ENCODE measurements around the gene PLD3. TPM values are rescaled to one million over a fixed set of nuclear protein-coding genes. Genes with fewer than 3 reads are reported as not detected.
"Not testable (repeated sequence)": the region's sequence is repeated elsewhere in the genome, so short reads cannot be mapped to it uniquely, and the experiment has no call there.

The PLD3 gene
- total RNA-seq, 1 donor, result 229 TPM

DNA sequence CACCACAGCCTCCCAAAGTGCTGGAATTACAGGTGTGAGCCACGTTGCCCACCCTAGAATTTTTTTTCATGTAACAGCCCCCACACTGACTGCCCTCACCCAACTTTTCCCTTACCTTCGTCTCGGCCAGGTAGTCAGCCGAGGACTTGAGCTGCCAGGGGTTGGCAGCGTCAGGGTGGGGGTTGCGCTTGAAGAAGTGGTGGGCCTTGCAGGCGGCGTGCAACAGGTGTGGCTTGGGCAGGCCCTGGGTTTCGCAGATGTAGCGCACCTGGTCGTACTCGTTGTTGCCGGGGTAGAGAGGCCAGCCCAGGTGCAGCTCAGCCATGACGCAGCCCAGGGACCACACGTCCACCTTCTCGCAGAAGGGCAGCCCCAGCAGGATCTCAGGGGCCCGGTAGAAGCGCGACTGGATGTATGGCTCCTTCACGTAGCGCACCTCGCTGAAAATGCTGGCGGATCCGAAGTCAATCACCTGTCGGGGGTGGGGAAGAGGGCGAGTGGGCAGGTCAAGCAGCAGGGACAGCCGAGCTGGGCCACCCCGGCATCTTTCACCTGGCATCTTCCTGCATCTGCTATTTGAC lies 35.3 kb downstream of the PLD3 start:
- DNase-seq (ENCODE audit: low read depth in 2 of 3, low spot score in 2 of 3), result no peak

DNA sequence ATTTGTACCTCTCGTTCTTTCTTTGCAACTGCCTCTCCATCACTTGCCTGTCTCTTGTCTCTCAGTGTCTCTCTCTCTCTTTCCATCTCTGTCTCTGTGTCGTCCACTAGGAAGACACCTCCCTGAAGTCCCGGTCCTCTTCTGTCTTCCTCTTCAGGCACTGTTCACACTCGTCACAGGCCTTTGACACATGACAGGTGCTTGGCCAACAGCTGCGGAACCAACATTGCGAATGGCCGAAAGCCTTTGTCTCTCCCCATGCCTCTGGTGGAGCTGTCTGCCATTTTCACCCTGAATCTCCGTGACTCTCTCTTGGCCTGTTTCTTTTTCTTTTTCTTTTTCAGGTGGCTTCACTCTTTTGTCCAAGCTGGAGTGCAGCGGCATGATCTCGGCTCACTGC lies 38.7 kb downstream of the PLD3 start:
- DNase-seq (ENCODE audit: low read depth in 2 of 3, low spot score in 2 of 3), result no peak

DNA sequence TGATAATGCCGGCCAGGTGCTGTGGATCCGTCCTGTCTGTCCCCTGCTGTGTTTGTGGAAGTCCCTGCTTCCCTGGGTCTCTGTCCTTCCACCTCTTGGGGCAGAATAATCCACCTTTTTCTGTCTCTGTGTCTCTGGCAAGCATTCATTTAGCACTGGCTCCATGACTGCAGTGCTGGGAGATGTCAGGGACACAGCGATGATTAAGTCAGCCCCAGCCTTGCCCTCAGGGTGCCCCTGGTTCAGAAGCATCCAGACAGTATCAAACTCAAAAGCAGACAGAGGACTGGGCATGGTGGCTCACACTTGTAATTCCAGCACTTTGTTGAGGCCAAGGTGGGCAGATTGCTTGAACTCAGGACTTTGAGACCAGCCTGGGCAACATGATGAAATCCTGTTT lies 40.0 kb downstream of the PLD3 start:
- DNase-seq (ENCODE audit: low read depth in 2 of 3, low spot score in 2 of 3), result no peak

DNA sequence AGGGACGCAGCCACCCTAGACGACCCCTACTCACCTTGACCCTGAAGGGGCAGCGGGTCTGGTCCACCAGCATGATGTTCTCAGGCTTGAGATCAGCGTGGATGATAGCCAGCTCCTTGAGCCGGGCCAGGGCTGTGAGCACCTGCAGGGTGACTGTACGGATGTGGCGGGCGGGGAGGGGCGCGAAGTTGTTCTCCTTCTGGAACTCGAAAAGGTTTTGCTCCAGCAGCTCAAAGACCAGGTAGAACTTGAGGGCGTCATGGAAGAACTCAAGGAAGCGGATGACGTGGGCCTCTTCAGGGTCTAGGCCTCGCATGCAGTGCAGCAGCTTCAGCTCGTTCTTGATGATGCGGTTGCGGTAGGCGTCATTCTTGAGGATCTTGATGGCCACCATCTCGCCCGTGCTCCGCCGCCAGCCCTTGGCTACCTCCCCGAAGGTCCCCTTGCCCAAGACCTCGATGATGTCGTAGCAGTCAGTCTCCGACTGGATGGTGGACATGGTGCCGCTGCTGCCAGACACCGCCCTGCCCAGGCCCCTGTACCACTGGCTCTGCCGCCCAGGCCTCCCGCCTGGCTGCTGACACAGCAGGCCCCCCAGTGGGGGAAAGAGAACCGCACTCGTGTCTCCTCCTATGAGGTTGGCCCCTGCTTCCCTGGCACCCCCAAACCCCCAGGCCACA lies 41.0 kb downstream of the PLD3 start:
- no peak for DNase-seq (ENCODE audit: low read depth in 2 of 3, low spot score in 2 of 3)

DNA sequence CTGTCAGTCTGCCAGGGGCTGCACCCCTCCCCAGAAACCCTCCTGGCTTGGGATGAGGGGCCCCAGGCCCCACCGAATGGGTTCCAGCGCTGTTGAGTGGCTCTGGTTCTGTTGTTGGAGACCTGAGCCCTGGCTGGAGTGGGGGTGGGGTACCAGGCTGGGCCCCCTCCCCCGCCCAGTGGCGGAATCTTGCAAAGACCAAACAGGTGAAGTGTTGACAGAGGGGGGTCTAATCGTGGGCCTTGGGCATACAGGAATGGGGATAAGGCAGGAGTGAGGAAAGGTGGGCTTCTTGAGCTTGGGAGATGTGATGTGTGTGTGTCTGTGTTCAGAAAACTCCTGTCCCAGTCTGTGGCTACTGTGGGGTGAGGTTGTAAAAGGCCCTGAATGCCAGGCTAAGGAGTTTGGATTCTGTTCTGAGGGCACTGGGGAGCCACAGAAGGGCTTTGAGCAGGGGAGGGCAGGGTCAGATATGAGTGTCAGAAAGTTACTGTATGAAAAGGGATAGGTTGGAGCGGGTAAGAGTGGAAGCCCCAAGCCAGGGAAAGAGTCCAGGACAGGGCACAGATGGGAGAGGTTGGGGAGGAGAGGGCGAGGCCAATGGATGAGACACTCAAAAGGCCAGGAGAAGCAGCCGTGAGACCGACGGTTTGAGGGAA lies 41.7 kb downstream of the PLD3 start, which contains the start of gene HIPK4:
Gene HIPK4, minus strand, starts transcription at position 98 of the 659 bp plus-strand sequence. CDS start 279 bp downstream, outside the sequence.
- no peak for DNase-seq (ENCODE audit: low read depth in 2 of 3, low spot score in 2 of 3)

DNA sequence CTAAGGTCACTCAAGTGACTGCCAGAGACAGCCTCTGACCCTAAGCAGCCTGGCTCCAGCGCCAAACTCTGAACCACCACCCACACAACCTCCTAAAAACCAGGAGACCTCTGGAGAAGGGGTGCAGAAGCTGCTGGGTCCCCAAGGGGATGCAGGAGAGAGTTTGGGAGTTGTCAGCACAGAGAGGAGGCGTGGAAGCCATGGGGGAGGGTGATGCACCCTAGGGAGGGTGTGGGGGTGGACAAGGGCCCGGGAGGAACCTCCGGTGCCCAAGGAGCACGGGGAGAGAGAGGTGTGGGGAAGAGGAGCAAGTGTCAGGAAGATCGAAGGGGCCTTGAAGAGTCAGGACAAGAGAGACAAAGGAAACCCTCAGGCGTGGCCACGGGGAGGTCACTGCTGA lies 43.6 kb downstream of the PLD3 start:
- no peak for DNase-seq (ENCODE audit: low read depth in 2 of 3, low spot score in 2 of 3)

DNA sequence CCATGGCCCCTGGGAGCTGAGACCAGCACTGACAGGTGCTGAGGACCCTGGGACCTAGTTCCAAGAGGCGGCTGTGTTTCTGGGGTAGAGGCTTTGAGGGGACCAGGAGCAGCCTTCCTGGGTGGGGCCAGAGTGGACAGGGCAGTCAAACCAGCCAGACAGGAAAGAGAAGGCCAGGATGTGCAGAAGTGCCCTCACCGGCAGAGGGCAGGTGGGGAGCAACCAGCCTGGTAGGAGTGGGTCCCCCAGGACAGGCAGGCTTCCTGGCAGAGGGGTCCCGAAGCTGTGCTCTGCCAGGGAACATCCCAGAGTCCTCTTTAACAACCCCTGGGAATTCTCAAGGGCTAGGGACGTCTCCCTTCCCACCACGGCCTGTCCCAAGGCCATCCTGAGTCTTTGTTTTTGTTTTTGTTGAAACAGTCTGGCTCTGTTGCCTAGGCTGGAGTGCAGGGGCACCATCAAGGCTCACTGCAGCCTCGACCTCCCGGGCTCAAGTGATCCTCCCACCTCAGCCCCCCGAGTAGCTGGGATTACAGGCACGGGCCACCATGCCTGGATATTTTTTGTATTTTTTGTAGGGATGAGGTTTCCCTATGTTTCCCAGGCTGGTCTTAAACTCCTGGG lies 44.5 kb downstream of the PLD3 start:
- no peak for DNase-seq (ENCODE audit: low read depth in 2 of 3, low spot score in 2 of 3)

DNA sequence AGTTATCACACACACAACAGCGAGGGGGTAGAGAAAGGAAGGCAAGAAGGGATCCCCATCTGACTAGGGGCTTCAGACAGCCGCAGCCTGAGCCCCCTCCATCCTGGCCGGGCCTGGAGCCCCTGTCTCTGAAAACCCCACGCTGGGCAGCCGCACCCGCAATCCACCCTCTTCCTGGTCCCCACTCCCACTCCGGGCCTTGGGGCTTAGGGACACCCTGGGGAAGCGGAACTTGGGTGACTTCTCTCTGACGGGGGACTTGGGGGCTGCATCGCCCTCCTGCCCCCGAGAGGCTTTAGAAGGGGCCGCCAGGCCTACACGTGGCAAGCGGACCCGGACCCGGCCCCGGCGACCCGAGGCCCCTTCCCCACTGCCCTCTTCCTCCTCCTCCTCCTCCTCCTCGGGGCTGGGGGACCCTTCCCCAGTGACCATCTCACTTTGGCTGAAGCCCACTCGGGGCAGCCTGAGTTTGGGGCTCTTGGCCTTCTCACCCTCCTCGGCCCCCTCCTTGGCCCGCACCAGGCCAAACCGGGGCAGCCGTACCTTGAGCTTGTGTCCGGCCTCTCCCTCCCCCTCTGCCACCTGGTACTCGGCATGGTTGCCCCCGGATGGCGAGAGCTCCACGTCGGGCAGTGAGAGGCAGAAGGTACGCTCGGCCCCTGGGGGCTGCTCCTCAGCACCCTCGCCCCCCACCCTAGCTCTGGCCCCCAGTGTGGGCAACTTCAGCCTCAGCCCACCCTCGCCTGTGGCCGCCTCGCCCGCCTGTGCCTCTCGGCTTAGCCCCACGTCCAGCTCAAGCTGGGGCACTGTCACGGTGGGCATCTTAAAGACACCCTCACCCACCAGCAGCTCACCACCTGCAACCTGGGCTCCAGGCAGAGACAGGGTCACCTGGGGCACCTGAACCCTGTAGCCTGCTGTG lies 45.7 kb downstream of the PLD3 start:
- DNase-seq (ENCODE audit: low read depth in 2 of 3, low spot score in 2 of 3), result no peak

DNA sequence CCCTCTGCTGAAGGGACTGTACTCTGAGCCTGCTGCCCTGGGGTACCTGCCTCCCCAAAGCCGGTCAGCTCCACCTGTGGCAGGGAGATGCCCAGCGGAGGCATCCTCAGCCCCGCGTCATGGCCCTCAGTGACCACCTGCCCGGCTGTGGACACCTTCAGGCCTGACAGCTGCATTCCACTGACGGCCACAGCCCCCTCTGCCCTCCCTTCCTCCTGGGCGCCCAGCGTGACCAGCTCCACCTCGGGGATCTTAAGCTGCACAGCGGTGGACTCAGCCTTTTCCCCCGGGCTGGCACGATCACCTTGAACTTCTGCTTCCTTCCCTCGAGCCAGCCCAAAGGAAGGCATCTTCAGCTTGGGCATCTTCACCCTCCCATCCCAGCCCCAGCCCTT lies 46.3 kb downstream of the PLD3 start:
- no peak for DNase-seq (ENCODE audit: low read depth in 2 of 3, low spot score in 2 of 3)

DNA sequence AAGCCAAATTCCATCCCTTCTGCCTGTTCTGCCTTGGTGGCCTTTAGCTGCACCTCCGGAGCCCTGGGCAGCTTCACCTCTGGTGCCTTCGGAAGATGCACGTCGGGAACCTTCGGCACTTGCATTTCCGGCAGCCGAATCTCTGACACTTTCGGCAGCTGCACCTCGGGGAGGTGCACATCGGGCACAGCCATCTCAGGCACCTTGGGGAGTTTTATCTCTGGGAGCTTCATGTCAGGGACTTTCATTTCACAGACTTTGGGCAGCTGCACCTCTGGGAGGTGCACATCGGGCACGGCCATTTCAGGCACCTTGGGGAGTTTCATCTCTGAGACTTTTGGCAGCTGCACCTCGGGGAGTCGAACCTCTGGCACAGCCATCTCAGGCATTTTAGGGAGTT lies 47.5 kb downstream of the PLD3 start:
- DNase-seq (ENCODE audit: low read depth in 2 of 3, low spot score in 2 of 3), result no peak

DNA sequence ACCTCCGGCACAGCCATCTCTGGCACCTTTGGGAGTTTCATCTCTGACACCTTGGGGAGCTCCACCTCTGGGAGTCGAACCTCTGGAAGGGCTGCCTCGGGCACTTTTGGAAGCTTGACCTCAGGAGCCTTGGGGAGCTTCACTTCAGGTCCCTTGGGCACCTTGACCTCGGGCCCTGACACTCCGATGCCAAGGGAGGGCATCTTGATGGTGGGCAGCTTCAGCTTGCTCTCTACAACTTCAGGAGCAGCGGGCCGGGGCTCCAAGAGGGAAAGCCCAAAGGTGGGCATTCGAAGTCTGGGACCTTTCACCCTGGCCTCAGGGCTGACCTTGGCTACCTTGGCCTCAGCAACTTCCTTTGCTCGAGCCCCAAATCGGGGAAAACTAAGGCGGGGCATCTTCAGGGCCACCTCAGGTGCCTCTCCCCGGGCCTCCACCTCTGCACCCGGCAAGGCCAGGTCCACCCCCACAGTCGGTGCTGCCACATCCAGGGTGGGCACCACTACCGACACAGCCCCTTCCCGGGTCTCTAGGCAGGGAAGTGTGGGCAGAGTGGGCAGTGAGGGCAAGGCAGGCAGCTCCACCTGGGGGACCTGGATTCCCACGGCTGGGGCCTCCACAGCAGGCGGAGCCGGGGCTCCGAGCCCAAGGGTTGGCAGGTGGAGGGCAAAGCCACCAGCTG lies 48.5 kb downstream of the PLD3 start:
- DNase-seq (ENCODE audit: low read depth in 2 of 3, low spot score in 2 of 3), result no peak

DNA sequence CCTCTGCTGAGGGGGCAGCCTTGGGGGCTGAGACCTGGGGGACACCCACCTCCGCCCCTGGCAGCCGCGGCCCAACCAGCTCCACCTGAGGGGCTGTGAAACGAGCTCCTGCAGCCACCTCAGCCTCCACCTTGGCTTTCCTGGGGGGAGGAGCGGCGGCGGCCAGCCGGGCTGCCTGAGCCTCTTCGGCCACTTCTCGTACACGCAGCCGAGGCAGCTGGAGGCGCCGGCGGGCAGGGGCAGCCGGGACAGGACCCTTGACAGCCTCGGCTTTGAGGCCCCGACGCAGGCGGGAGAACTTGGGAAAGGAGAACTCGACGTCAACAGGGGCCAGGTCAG lies 49.0 kb downstream of the PLD3 start:
- no peak for DNase-seq (ENCODE audit: low read depth in 2 of 3, low spot score in 2 of 3)

DNA sequence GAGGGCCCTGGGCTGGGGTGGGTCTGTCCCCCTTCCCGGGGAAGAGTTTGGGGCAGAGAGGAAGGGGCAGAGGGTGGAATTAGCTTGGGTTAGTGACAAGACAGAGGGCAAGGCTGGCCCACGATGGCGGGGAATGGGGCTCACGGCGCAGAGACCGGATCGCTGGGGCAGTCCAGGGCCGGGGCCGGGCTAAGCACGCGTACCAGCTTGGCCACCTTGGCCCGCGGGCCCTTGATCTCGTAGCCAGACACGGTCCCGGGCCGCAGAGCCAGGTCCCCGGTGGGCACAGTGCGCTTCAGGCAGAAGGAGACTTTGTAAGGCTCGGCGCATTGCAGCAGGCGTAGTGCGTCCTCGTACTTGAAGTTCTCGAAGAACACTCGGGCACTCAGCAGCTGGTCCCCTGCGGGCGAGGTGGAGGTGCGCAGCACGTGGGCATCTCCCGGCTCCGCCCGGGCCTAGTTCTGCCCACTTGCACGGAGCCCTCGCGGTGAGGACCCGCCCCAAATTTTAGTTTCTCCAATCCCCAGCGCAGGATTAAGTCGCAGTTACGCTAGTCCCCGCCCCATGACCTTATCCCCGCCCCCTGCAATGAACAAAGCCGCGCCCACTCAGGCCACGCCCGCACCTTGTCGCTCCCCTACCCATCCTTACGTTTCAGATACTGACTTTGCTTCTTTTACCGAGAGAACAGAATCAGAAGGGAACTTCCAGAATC lies 50.1 kb downstream of the PLD3 start:
- peak in 2 of 3 donors; percentile 76 to 82 for DNase-seq (ENCODE audit: low read depth in 2 of 3, low spot score in 2 of 3)

DNA sequence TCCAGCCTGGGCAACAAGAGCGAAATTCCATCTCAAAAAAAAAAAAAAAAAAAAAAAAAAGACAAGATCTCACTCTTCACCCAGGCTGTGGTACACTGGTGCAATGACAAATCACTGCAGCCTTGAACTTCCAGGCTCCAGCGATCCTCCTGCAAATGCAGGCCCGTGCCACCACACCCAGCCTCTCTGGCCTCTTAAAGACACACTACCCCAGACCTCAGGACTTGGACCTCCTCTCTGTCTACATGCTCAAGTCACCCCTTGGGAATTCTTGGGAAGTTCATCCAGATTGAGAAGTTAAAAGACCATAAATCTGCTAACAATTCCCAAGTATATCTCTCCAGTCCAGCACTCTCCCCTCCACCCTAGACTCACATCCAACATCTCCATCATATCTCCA lies 52.1 kb downstream of the PLD3 start:
- no peak for DNase-seq (ENCODE audit: low read depth in 2 of 3, low spot score in 2 of 3)

DNA sequence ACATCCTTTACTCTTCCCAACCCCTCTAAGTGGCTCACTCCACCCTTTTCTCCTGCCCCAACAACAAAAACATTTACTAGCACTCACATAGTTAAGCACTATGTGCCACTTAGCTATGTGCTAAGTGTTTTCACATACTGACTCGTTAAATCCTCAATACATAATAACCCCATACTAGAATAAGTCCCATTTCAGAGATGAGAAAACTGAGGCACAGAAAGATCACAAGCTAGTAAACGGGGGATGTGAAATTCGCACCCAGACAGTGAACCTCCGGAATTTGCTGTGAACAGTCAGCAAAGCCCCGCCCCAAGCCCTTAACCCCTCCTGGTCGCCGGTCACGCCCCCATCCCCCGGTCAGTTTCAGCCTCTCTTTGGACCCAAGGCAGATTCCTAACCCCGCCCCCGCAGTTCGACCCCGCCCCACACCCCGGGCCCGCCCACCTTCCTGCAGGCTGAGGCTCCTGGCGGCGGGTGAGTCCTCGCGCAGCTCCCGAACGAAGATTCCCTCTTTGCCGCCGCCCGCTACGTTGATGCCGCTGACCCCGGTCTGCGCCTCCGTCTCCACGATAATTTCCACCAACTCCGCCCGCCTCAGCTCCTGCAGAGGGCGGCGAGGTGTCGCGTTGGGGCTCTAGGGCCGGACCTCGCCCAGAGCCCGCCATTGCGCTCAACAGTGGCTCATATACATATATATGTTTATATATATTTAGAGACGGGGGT lies 54.9 kb downstream of the PLD3 start:
- peak; percentile 30 to 89 (median 86) for DNase-seq (ENCODE audit: low read depth in 2 of 3, low spot score in 2 of 3)

DNA sequence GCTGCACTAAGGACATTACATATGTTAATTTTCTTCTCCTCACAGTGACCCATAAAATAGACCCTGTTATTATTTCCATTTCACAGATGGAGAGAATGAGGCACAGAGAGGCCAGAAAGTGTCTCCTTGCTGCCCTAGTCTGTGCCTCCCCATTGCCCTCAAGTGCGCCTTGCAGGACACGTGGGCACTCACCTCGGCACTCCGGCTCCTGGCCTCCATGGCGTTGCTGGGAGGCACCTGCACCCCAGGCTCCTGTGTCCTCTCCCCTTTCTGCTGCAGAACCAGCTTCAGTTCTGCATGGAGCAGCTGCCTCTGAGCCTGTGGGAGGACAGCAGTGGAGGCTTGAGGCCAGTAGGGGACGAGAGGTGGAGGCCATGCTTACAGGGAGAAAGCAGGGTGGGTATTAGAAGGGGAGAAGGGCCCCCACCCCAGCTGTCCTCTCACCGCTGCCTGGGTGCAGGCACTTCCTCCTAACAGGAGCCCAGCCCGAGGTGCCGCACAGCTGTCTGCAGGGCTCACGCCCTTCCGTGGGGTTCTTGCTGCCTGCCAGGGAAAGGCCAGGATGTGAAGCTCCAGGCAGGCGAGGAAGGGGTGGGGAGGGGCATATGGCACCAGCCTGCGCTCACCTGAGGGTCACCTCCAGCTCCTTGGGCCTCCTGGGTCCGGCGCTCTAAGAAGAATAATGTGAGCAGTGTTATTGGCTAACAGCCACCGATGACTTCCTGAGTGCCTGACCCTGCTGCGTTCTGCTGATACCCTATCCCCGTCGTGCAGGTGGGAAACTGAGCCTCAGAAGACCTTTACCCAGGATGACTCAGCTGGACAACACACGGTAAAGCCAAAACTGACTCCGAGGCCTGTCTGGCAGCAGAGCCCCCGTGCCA lies 59.5 kb downstream of the PLD3 start:
- DNase-seq (ENCODE audit: low read depth in 2 of 3, low spot score in 2 of 3), result peak in 2 of 3 donors; percentile 21 to 35

DNA sequence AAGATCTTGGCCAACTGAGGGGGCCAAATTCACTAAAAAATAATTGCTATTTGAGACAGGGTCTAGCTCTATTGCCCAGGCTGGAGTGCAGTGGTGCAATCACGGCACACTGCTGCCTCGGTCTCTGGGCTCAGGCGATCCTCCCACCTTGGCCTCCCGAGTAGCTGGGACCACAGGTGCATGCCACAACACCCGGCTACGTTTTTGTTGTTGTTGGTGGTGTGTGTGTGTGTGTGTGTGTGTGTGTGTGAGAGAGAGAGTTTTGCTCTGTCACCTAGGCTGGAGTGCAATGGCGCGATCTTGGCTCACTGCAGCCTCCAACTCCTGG lies 60.1 kb downstream of the PLD3 start:
- not testable (repeated sequence) for DNase-seq (ENCODE audit: low read depth in 2 of 3, low spot score in 2 of 3)

DNA sequence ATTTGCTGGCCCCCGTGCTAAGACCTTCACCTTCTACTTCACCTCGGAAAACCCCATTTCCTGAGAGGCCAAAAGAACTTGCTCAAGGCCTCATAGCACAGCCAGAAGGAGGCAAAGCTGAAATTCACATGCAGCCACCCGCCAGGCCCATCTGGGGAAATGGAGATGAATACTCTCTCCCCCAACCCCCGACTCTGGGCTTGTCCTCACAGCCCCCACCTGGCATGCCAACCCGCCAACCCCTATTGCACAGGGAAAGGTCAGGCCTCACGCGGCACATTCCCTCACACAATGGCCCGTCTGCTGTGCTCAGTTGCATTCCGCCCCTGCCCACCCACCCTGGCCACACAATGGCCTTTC lies 61.5 kb downstream of the PLD3 start:
- peak in 1 of 3 donors; percentile 26 for DNase-seq (ENCODE audit: low read depth in 2 of 3, low spot score in 2 of 3)
